GM23338 (cell line): ENCODE data around the gene CCDC122. TPM values are rescaled to one million over a fixed set of nuclear protein-coding genes. Genes with fewer than 3 reads are reported as not detected.

Experiments used
- ATAC-seq: fragments of 200-7000 bp; cut with Tn5 transposase; 3 replicates; pipeline ENCODE4 v1.9.1; 2020
- DNase-seq: peaks from one replicate; pipeline ENCODE4 v3.0.0-alpha.2; 2015; ENCODE audit warnings: low spot score
- H2AFZ ChIP-seq: fragments of 200-600 bp; sonication (generic); 2 replicates; pipeline ENCODE4 v1.8.0; 2016; ENCODE audit warnings: antibody characterized with exemption, mild to moderate bottlenecking, moderate library complexity
- H3F3A ChIP-seq: fragments of 200-600 bp; sonication (generic); replicated peaks from 2 replicates; pipeline ENCODE4 v1.8.0; 2017; ENCODE audit warnings: antibody characterized with exemption, mixed run types, low read depth
- H3K27ac ChIP-seq: fragments of 200-600 bp; sonication (generic); 2 replicates; pipeline ENCODE4 v1.6.1; 2016; ENCODE audit warnings: low read depth
- H3K27me3 ChIP-seq: fragments of 200-600 bp; sonication (generic); 2 replicates; pipeline ENCODE4 v1.8.0; 2016; ENCODE audit warnings: mild to moderate bottlenecking, mixed run types, moderate library complexity; ENCODE audit not compliant: insufficient read depth
- H3K36me3 ChIP-seq: fragments of 200-600 bp; sonication (generic); 2 replicates; pipeline ENCODE4 v1.8.0; 2016; ENCODE audit warnings: mild to moderate bottlenecking; ENCODE audit not compliant: insufficient read depth
- H3K4me1 ChIP-seq: fragments of 200-600 bp; sonication (generic); 2 replicates; pipeline ENCODE4 v1.8.0; 2016; ENCODE audit warnings: mild to moderate bottlenecking, moderate library complexity; ENCODE audit not compliant: insufficient read depth
- H3K4me2 ChIP-seq: fragments of 200-600 bp; sonication (generic); 2 replicates; pipeline ENCODE4 v1.7.1; 2017; ENCODE audit warnings: mixed run types
- H3K4me3 ChIP-seq: fragments of 200-600 bp; sonication (generic); 2 replicates; pipeline ENCODE4 v1.6.1; 2016; ENCODE audit warnings: mixed run types
- H3K79me2 ChIP-seq: fragments of 200-600 bp; sonication (generic); replicated peaks from 2 replicates; pipeline ENCODE4 v1.8.0; 2017; ENCODE audit warnings: mild to moderate bottlenecking; ENCODE audit not compliant: insufficient read depth
- H3K9me2 ChIP-seq: fragments of 200-600 bp; sonication (generic); 2 replicates; pipeline ENCODE4 v1.8.0; 2017; ENCODE audit not compliant: insufficient read depth
- H4K20me1 ChIP-seq: fragments of 200-600 bp; sonication (generic); replicated peaks from 2 replicates; pipeline ENCODE4 v1.8.0; 2017; ENCODE audit warnings: mild to moderate bottlenecking; ENCODE audit not compliant: insufficient read depth
- H3K27ac Mint-ChIP-seq: 2 replicates; pipeline ENCODE4 v1.8.0; 2020; ENCODE audit warnings: inconsistent platforms, mild to moderate bottlenecking, moderate library complexity, mixed read lengths
- H3K27me3 Mint-ChIP-seq: 3 replicates; pipeline ENCODE4 v1.8.0; 2022; ENCODE audit warnings: low read depth, mild to moderate bottlenecking, moderate library complexity, mixed read lengths, inconsistent platforms; ENCODE audit not compliant: insufficient read depth, poor library complexity
- H3K36me3 Mint-ChIP-seq: 3 replicates; pipeline ENCODE4 v1.8.0; 2021; ENCODE audit warnings: low read depth, mild to moderate bottlenecking, inconsistent platforms, moderate library complexity, mixed read lengths
- H3K4me1 Mint-ChIP-seq: 3 replicates; pipeline ENCODE4 v1.8.0; 2020; ENCODE audit warnings: mild to moderate bottlenecking, inconsistent platforms, mixed read lengths
- H3K4me3 Mint-ChIP-seq: 3 replicates; pipeline ENCODE4 v1.8.0; 2021; ENCODE audit warnings: moderate library complexity, mild to moderate bottlenecking, inconsistent platforms, mixed read lengths
- H3K9me3 Mint-ChIP-seq: 3 replicates; pipeline ENCODE4 v1.8.0; 2020; ENCODE audit warnings: moderate library complexity, mild to moderate bottlenecking, inconsistent platforms, mixed read lengths
- CREB1 ChIP-seq: fragments of 250-450 bp; sonication (Bioruptor Pico); IDR thresholded peaks from 2 replicates; pipeline ENCODE4 v1.5.0; 2020; ENCODE audit warnings: low read depth, mild to moderate bottlenecking, moderate library complexity
- JUNB ChIP-seq: IDR thresholded peaks from one replicate; pipeline ENCODE4 v1.6.1; 2016; ENCODE audit warnings: antibody characterized with exemption; ENCODE audit not compliant: unreplicated experiment
- NANOG ChIP-seq: IDR thresholded peaks from 2 replicates; pipeline ENCODE4 v1.6.1; 2016; ENCODE audit warnings: antibody characterized with exemption, borderline replicate concordance
- POLR2AphosphoS5 ChIP-seq: IDR thresholded peaks from 2 replicates; pipeline ENCODE4 v1.6.1; 2016; ENCODE audit warnings: antibody characterized with exemption, low read depth
- STAT1 ChIP-seq: IDR thresholded peaks from one replicate; pipeline ENCODE4 v1.6.1; 2016; ENCODE audit warnings: antibody characterized with exemption; ENCODE audit not compliant: unreplicated experiment
- ZNF114 ChIP-seq: fragments of 250-450 bp; sonication (Bioruptor Pico); IDR thresholded peaks from 2 replicates; pipeline ENCODE4 v1.5.0; 2020; ENCODE audit warnings: mild to moderate bottlenecking, moderate library complexity
- ZNF331 ChIP-seq: fragments of 250-450 bp; sonication (Bioruptor Pico); IDR thresholded peaks from 2 replicates; pipeline ENCODE4 v1.5.0; 2020; ENCODE audit warnings: low read depth, mild to moderate bottlenecking, moderate library complexity
- polyA plus RNA-seq: library from polyadenylated mRNA; unstranded; fragments of >200 nt; fragmentation: Nextera tagmentation; extraction: Ambion mirVana; gene quantifications from 2 replicates; pipeline ENCODE4 v1.2.1, GENCODE V29; 2016
- total RNA-seq: library from RNA; depleted of rRNA; stranded (reverse); fragments of >200 nt; shearing (Covaris generic); gene quantifications from 2 replicates; pipeline ENCODE4 v1.2.3, GENCODE V29; 2014
- TF ChIP-seq, protein P1 (sequence below): IDR thresholded peaks from one replicate; pipeline ENCODE4 v1.6.1; 2018; ENCODE audit warnings: antibody characterized with exemption; ENCODE audit not compliant: unreplicated experiment
- TF ChIP-seq, protein P2 (sequence below): IDR thresholded peaks from 2 replicates; pipeline ENCODE4 v1.6.1; 2016; ENCODE audit warnings: antibody characterized with exemption
- TF ChIP-seq, protein P3 (sequence below): fragments of 250-450 bp; sonication (Bioruptor Pico); IDR thresholded peaks from 2 replicates; pipeline ENCODE4 v1.5.0; 2020; ENCODE audit warnings: mild to moderate bottlenecking, moderate library complexity

Gene CCDC122
- total and polyA plus RNA-seq, 2 experiments from 2014 or later: 7.5 to 30.6 TPM

DNA sequence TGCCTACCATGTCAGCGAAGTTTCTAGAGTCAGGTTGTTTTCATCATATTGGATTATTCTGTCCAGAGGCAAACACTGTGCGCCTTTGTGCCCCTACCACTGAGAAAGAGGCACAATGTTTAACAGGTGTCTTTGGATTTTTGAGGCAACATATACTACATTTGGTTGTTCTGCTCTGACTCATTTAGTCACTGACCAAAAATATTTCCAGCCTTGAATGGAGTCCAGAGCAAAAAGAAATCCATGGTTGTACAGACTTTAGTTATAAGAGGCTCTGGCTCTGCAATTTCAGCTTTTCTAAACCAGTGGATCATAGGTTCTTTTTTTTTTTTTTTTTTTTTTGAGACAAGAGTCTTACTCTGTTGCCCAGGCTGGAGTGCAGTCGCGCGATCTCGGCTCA, 35.9 kb upstream of the CCDC122 start (continued):
- TF ChIP-seq, protein P1, sequence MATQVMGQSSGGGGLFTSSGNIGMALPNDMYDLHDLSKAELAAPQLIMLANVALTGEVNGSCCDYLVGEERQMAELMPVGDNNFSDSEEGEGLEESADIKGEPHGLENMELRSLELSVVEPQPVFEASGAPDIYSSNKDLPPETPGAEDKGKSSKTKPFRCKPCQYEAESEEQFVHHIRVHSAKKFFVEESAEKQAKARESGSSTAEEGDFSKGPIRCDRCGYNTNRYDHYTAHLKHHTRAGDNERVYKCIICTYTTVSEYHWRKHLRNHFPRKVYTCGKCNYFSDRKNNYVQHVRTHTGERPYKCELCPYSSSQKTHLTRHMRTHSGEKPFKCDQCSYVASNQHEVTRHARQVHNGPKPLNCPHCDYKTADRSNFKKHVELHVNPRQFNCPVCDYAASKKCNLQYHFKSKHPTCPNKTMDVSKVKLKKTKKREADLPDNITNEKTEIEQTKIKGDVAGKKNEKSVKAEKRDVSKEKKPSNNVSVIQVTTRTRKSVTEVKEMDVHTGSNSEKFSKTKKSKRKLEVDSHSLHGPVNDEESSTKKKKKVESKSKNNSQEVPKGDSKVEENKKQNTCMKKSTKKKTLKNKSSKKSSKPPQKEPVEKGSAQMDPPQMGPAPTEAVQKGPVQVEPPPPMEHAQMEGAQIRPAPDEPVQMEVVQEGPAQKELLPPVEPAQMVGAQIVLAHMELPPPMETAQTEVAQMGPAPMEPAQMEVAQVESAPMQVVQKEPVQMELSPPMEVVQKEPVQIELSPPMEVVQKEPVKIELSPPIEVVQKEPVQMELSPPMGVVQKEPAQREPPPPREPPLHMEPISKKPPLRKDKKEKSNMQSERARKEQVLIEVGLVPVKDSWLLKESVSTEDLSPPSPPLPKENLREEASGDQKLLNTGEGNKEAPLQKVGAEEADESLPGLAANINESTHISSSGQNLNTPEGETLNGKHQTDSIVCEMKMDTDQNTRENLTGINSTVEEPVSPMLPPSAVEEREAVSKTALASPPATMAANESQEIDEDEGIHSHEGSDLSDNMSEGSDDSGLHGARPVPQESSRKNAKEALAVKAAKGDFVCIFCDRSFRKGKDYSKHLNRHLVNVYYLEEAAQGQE: no peak
- no peak for TF ChIP-seq ZNF331 (CRISPR knock-in tag)
- no peak for TF ChIP-seq POLR2AphosphoS5
- no peak for TF ChIP-seq NANOG
- TF ChIP-seq JUNB: no peak
- no peak for TF ChIP-seq CREB1 (CRISPR knock-in tag)
- no peak for TF ChIP-seq STAT1

DNA sequence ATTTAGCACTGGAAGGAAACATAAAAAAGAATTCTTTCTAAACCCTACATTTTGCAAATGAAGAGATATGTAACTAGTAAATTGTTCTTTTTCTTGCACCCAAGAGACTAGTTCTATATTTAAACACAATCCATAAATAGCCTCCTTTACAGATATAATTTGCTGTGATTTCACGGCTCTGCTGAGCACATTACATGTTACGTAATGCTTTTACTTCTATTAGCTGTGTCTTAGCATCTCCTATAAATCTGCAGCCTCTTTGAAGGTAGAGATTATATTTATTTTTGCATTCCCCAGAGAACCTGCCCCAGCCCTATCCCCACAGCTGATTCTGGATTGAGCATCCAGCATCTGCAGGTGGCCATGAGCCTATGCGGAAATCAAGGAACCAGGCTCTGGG, 32.3 kb upstream of the CCDC122 start:
- Histone ChIP-seq H3K79me2 (no peaks in the 10 kb centered on the region), H4K20me1 (no peaks in the 10 kb centered on the region), H2AFZ (no peak overlapping the region), H3K4me1 (no peaks in the 10 kb centered on the region), H3K4me3 (no peak overlapping the region), H3K9me2 (no peaks in the 10 kb centered on the region), H3K27me3 (no peaks in the 10 kb centered on the region), H3K4me2 (no peak overlapping the region), H3F3A (no peaks in the 10 kb centered on the region), H3K36me3 (no peaks in the 10 kb centered on the region), H3K27ac (no peak overlapping the region)
- no peaks in the 10 kb centered on the region for H3K4me1 Mint-ChIP-seq
- H3K4me3 Mint-ChIP-seq: no peak overlapping the region
- TF ChIP-seq JUNB (no peak), NANOG (no peak), CREB1 (CRISPR knock-in tag) (no peak), STAT1 (no peak), POLR2AphosphoS5 (no peak), ZNF331 (CRISPR knock-in tag) (no peak), ZNF114 (CRISPR knock-in tag) (no peak)
- TF ChIP-seq, protein P2, sequence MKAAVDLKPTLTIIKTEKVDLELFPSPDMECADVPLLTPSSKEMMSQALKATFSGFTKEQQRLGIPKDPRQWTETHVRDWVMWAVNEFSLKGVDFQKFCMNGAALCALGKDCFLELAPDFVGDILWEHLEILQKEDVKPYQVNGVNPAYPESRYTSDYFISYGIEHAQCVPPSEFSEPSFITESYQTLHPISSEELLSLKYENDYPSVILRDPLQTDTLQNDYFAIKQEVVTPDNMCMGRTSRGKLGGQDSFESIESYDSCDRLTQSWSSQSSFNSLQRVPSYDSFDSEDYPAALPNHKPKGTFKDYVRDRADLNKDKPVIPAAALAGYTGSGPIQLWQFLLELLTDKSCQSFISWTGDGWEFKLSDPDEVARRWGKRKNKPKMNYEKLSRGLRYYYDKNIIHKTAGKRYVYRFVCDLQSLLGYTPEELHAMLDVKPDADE: no peak
- TF ChIP-seq, protein P1: no peak
- TF ChIP-seq, protein P3, sequence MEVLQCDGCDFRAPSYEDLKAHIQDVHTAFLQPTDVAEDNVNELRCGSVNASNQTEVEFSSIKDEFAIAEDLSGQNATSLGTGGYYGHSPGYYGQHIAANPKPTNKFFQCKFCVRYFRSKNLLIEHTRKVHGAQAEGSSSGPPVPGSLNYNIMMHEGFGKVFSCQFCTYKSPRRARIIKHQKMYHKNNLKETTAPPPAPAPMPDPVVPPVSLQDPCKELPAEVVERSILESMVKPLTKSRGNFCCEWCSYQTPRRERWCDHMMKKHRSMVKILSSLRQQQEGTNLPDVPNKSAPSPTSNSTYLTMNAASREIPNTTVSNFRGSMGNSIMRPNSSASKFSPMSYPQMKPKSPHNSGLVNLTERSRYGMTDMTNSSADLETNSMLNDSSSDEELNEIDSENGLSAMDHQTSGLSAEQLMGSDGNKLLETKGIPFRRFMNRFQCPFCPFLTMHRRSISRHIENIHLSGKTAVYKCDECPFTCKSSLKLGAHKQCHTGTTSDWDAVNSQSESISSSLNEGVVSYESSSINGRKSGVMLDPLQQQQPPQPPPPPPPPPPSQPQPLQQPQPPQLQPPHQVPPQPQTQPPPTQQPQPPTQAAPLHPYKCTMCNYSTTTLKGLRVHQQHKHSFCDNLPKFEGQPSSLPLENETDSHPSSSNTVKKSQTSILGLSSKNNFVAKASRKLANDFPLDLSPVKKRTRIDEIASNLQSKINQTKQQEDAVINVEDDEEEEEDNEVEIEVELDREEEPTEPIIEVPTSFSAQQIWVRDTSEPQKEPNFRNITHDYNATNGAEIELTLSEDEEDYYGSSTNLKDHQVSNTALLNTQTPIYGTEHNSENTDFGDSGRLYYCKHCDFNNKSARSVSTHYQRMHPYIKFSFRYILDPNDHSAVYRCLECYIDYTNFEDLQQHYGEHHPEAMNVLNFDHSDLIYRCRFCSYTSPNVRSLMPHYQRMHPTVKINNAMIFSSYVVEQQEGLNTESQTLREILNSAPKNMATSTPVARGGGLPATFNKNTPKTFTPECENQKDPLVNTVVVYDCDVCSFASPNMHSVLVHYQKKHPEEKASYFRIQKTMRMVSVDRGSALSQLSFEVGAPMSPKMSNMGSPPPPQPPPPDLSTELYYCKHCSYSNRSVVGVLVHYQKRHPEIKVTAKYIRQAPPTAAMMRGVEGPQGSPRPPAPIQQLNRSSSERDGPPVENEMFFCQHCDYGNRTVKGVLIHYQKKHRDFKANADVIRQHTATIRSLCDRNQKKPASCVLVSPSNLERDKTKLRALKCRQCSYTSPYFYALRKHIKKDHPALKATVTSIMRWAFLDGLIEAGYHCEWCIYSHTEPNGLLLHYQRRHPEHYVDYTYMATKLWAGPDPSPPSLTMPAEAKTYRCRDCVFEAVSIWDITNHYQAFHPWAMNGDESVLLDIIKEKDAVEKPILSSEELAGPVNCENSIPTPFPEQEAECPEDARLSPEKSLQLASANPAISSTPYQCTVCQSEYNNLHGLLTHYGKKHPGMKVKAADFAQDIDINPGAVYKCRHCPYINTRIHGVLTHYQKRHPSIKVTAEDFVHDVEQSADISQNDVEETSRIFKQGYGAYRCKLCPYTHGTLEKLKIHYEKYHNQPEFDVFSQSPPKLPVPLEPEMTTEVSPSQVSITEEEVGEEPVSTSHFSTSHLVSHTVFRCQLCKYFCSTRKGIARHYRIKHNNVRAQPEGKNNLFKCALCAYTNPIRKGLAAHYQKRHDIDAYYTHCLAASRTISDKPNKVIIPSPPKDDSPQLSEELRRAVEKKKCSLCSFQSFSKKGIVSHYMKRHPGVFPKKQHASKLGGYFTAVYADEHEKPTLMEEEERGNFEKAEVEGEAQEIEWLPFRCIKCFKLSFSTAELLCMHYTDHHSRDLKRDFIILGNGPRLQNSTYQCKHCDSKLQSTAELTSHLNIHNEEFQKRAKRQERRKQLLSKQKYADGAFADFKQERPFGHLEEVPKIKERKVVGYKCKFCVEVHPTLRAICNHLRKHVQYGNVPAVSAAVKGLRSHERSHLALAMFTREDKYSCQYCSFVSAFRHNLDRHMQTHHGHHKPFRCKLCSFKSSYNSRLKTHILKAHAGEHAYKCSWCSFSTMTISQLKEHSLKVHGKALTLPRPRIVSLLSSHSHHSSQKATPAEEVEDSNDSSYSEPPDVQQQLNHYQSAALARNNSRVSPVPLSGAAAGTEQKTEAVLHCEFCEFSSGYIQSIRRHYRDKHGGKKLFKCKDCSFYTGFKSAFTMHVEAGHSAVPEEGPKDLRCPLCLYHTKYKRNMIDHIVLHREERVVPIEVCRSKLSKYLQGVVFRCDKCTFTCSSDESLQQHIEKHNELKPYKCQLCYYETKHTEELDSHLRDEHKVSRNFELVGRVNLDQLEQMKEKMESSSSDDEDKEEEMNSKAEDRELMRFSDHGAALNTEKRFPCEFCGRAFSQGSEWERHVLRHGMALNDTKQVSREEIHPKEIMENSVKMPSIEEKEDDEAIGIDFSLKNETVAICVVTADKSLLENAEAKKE (CRISPR knock-in tag): no peak
- no peaks in the 10 kb centered on the region for H3K27me3 Mint-ChIP-seq
- no peaks in the 10 kb centered on the region for H3K36me3 Mint-ChIP-seq
- H3K27ac Mint-ChIP-seq: no peak overlapping the region
- ATAC-seq (no peak), DNase-seq (no peak)
- H3K9me3 Mint-ChIP-seq: no peaks in the 10 kb centered on the region
